Endothelial cell of umbilical vein (primary cell): ENCODE results near the gene CBLL1. TPM values are rescaled to one million over a fixed set of nuclear protein-coding genes. Genes with fewer than 3 reads are reported as not detected.

ENCODE experiments used
- BruUV-seq: library from RNA; stranded (reverse); fragments of 400-500 nt; replicated peaks from 2 replicates; lab custom pipeline; 2021; lab: Mats Ljungman, UMichigan
- CTCF ChIA-PET: fragments of 300-600, 350-600 bp; sonication (Branson Sonifier 250); formaldehyde crosslinking; loops from one replicate; lab custom pipeline; 2021; ENCODE audit warnings: antibody characterized with exemption, inconsistent platforms; lab: Charles Lee
- POLR2A ChIA-PET: fragments of 300-600, 350-600 bp; sonication (Branson Sonifier 250); formaldehyde crosslinking; loops from one replicate; lab custom pipeline; 2021; ENCODE audit warnings: antibody characterized with exemption, inconsistent platforms; lab: Charles Lee
- DNase-seq: peaks from one replicate; pipeline ENCODE4 v3.0.0-alpha.2; 2011; ENCODE audit warnings: low read depth, low spot score
- FAIRE-seq: peaks from 2 replicates; lab custom pipeline; 2011; peaks lifted over from hg19 to GRCh38; lab: Jason Lieb, UNC
- H2AFZ ChIP-seq: 2 replicates; pipeline ENCODE4 v1.6.0; 2012; ENCODE audit warnings: low read depth, low read length, control low read depth, inconsistent platforms
- H3K27ac ChIP-seq: 2 replicates; pipeline ENCODE4 v1.5.1; 2011; ENCODE audit warnings: low read depth, mild to moderate bottlenecking, control low read depth, low read length, moderate library complexity; ENCODE audit not compliant: insufficient read depth
- H3K27me3 ChIP-seq, 2 experiments: 2 replicates each; pipeline versions ENCODE4 v1.6.0 to v1.6.1; 2011; ENCODE audit warnings: low read length in 2 of 2, mixed read lengths in 1 of 2; ENCODE audit not compliant: control insufficient read depth in 2 of 2, insufficient read depth in 2 of 2
- H3K36me3 ChIP-seq, 2 experiments: 2 replicates in 1 of 2; 3 replicates in 1 of 2; pipeline ENCODE4 v1.5.1; 2011; ENCODE audit warnings: low read length in 2 of 2, mild to moderate bottlenecking in 1 of 2, moderate library complexity in 1 of 2; ENCODE audit not compliant: control insufficient read depth in 2 of 2, insufficient read depth in 2 of 2; ENCODE audit errors: extremely low read depth in 1 of 2
- H3K4me1 ChIP-seq: 3 replicates; pipeline ENCODE4 v1.5.1; 2011; ENCODE audit warnings: mild to moderate bottlenecking, low read length; ENCODE audit not compliant: control insufficient read depth, insufficient read depth; ENCODE audit errors: extremely low read depth
- H3K4me2 ChIP-seq: 2 replicates; pipeline ENCODE4 v1.6.1; 2011; ENCODE audit warnings: low read length, control low read depth, mixed read lengths; ENCODE audit not compliant: insufficient read depth
- H3K4me3 ChIP-seq, 3 experiments: fragments of 200-600 bp in 1 of 3; sonication (generic), shearing (Covaris generic) in 1 of 3; replicated peaks in 1 of 3; 2 replicates each; pipeline ENCODE4 v1.5.1; 2011 to 2016; ENCODE audit warnings: control low read depth in 3 of 3, low read length in 3 of 3, mild to moderate bottlenecking in 2 of 3, inconsistent platforms in 1 of 3, low read depth in 1 of 3, moderate library complexity in 1 of 3; ENCODE audit not compliant: insufficient read depth in 1 of 3
- H3K79me2 ChIP-seq: 2 replicates; pipeline ENCODE4 v1.6.0; 2012; ENCODE audit warnings: low read length, inconsistent platforms; ENCODE audit not compliant: control insufficient read depth, insufficient read depth
- H3K9ac ChIP-seq: replicated peaks from 2 replicates; pipeline ENCODE3; 2011; ENCODE audit warnings: low read length, control low read depth; ENCODE audit not compliant: insufficient read depth; ENCODE audit errors: extremely low read depth
- H3K9me1 ChIP-seq: replicated peaks from 3 replicates; pipeline ENCODE4 v1.6.0; 2011; ENCODE audit warnings: mild to moderate bottlenecking, low read length; ENCODE audit not compliant: control insufficient read depth, insufficient read depth; ENCODE audit errors: extremely low read depth
- H3K9me3 ChIP-seq: replicated peaks from 2 replicates; pipeline ENCODE4 v1.5.1; 2012; ENCODE audit warnings: low read length, inconsistent platforms; ENCODE audit not compliant: control insufficient read depth, insufficient read depth
- H4K20me1 ChIP-seq: replicated peaks from 2 replicates; pipeline ENCODE3; 2011; ENCODE audit warnings: mild to moderate bottlenecking, low read length; ENCODE audit not compliant: control insufficient read depth, insufficient read depth; ENCODE audit errors: extremely low read depth
- EZH2 ChIP-seq: IDR thresholded peaks from 2 replicates; pipeline ENCODE4 v1.6.1; 2012; ENCODE audit warnings: borderline replicate concordance, low read depth, mild to moderate bottlenecking, moderate library complexity, low read length, inconsistent platforms; ENCODE audit not compliant: severe bottlenecking
- FOS ChIP-seq: IDR thresholded peaks from 2 replicates; pipeline ENCODE4 v1.6.1; 2011; ENCODE audit warnings: mild to moderate bottlenecking, low read length, moderate library complexity, borderline replicate concordance; ENCODE audit not compliant: insufficient read depth
- GATA2 ChIP-seq: IDR thresholded peaks from 2 replicates; pipeline ENCODE4 v1.7.0; 2011; ENCODE audit warnings: low read depth, mild to moderate bottlenecking, moderate library complexity, mixed read lengths, low read length; ENCODE audit not compliant: insufficient read length, insufficient read depth
- JUN ChIP-seq: IDR thresholded peaks from 2 replicates; pipeline ENCODE4 v1.6.1; 2011; ENCODE audit warnings: borderline replicate concordance, low read depth; ENCODE audit not compliant: insufficient read length, insufficient read depth
- MAX ChIP-seq: IDR thresholded peaks from 2 replicates; pipeline ENCODE4 v1.6.1; 2011; ENCODE audit not compliant: insufficient read depth, insufficient read length
- MYC ChIP-seq: IDR thresholded peaks from one replicate; pipeline ENCODE4 v1.6.1; 2011; ENCODE audit warnings: mild to moderate bottlenecking, low read depth, low read length
- POLR2A ChIP-seq: IDR thresholded peaks from 2 replicates; pipeline ENCODE4 v1.6.1; 2012; ENCODE audit warnings: low read depth, mild to moderate bottlenecking, control low read depth, low read length
- POLR2AphosphoS5 ChIP-seq: IDR thresholded peaks from 2 replicates; pipeline ENCODE4 v1.6.1; 2012; ENCODE audit warnings: low read depth, mild to moderate bottlenecking, control low read depth, low read length, moderate library complexity; ENCODE audit not compliant: insufficient read depth
- dilution Hi-C: fragments of 300-500 bp; cut with MboI; formaldehyde crosslinking; loops from one replicate; pipeline ENCODE4 v1.15.0; 2019; ENCODE audit warnings: low sequenced_read_pairs; ENCODE audit not compliant: extremely low pct_ligation_motif_present
- intact Hi-C: fragments of 100-400 bp; cut with micrococcal nuclease; formaldehyde crosslinking; loops from one replicate; pipeline ENCODE4 v1.10.0; 2022
- polyA plus RNA-seq, 4 experiments: library from polyadenylated mRNA; depleted of rRNA in 3 of 4; stranded (reverse) in 3 of 4; unstranded in 1 of 4; fragments of >200 nt; gene quantifications; 2 replicates each; pipeline versions ENCODE4 v1.2.1 to v1.2.3, GENCODE V29; 2011 to 2012; ENCODE audit warnings: missing spikeins in 1 of 4
- total RNA-seq: library from RNA; stranded (reverse); gene quantifications from 2 replicates; pipeline ENCODE4 v1.2.3, GENCODE V29; 2021
- TF ChIP-seq, protein P1 (sequence below), 2 donors: IDR thresholded peaks; 1 replicate in 1 of 2; 2 replicates in 1 of 2; pipeline ENCODE4 v1.5.1; 2011; ENCODE audit warnings: low read length in 2 of 2, mild to moderate bottlenecking in 2 of 2, moderate library complexity in 2 of 2, control low read depth in 1 of 2, inconsistent platforms in 1 of 2, low read depth in 1 of 2; ENCODE audit not compliant: insufficient read depth in 1 of 2; ENCODE audit errors: extremely low read depth in 1 of 2

CBLL1 gene
- total and polyA plus RNA-seq, 2 donors (not counting 3 experiments of a cell fraction or from before 2014, with no cell fraction given): 23.1 to 30.6 TPM

DNA sequence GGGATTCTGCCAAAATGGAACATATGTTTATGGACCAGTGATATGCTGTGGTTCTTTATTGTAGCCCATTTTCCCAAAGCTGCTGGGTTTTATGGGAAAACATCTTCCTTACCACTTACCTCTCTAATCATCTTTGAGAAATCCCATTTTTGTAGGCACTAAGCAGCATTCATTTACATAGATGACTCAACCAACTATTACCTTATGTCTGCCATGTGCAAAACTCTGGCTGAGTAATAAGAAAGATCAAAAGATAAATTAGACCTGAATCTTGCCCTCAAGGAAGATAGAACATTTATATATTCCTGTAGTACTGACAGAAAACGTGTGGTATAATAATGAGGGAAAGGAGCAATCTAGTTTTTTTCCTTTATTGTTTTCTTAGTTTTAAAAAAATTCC is 24.3 kb downstream of the CBLL1 start:
- dilution Hi-C loops: no loop called here
- H3K4me3 ChIP-seq: no peak overlapping the region
- ChIA-PET POLR2A (no interaction called here), CTCF (no interaction called here)
- intact Hi-C loops: no loop called here
- TF ChIP-seq MYC: no peak
- no peak for TF ChIP-seq FOS
- TF ChIP-seq POLR2AphosphoS5: no peak
- TF ChIP-seq POLR2A: no peak
- no peak for TF ChIP-seq GATA2
- no peak for TF ChIP-seq MAX
- no peak for TF ChIP-seq JUN
- TF ChIP-seq EZH2: no peak
- TF ChIP-seq, protein P1, sequence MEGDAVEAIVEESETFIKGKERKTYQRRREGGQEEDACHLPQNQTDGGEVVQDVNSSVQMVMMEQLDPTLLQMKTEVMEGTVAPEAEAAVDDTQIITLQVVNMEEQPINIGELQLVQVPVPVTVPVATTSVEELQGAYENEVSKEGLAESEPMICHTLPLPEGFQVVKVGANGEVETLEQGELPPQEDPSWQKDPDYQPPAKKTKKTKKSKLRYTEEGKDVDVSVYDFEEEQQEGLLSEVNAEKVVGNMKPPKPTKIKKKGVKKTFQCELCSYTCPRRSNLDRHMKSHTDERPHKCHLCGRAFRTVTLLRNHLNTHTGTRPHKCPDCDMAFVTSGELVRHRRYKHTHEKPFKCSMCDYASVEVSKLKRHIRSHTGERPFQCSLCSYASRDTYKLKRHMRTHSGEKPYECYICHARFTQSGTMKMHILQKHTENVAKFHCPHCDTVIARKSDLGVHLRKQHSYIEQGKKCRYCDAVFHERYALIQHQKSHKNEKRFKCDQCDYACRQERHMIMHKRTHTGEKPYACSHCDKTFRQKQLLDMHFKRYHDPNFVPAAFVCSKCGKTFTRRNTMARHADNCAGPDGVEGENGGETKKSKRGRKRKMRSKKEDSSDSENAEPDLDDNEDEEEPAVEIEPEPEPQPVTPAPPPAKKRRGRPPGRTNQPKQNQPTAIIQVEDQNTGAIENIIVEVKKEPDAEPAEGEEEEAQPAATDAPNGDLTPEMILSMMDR (IDR thresholded peaks at IDR 0.05; ENCODE audit: extremely low read depth in 1 of 2, insufficient read depth in 1 of 2, low read depth in 1 of 2, low read length in 2 of 2): no peak
- H3K27me3 ChIP-seq: peaks cover 2 to 23% of the 10 kb centered on the region in 2 experiments
- no peak overlapping the region for H3K27ac ChIP-seq
- no peak overlapping the region for H3K4me2 ChIP-seq
- H3K9me3 ChIP-seq: no peaks in the 10 kb centered on the region
- no peak overlapping the region for H2AFZ ChIP-seq
- no peaks in the 10 kb centered on the region for H3K79me2 ChIP-seq
- FAIRE-seq (no peak), DNase-seq (no peak)
- no peaks in the 10 kb centered on the region for H4K20me1 ChIP-seq
- H3K36me3 ChIP-seq: no peaks in the 10 kb centered on the region
- H3K4me1 ChIP-seq: no peaks in the 10 kb centered on the region
- BruUV-seq: no TSS peak
- H3K9me1 ChIP-seq: no peaks in the 10 kb centered on the region
- no peak overlapping the region for H3K9ac ChIP-seq
